Measurements from ENCODE around the gene ZFP36L1.

GRCh38 chr14:68825729-68826128, 32.9 kb upstream of the ZFP36L1 start:
- TF ChIP-seq POLR2A (IDR thresholded peaks at IDR 0.05; ENCODE audit: low read depth, low read length), result no peak
- TF ChIP-seq POLR2AphosphoS5 (IDR thresholded peaks at IDR 0.05; ENCODE audit: low read depth, low read length), result no peak
- TF ChIP-seq TAF1 (IDR thresholded peaks at IDR 0.05; ENCODE audit: borderline replicate concordance, low read depth, low read length), result no peak

Measured in GM12892 (cell line).